ENCODE results near the gene LRRC25.
A peak's percentile ranks its signal among the peaks of the same experiment; 100 is the strongest.

The LRRC25 gene

DNA sequence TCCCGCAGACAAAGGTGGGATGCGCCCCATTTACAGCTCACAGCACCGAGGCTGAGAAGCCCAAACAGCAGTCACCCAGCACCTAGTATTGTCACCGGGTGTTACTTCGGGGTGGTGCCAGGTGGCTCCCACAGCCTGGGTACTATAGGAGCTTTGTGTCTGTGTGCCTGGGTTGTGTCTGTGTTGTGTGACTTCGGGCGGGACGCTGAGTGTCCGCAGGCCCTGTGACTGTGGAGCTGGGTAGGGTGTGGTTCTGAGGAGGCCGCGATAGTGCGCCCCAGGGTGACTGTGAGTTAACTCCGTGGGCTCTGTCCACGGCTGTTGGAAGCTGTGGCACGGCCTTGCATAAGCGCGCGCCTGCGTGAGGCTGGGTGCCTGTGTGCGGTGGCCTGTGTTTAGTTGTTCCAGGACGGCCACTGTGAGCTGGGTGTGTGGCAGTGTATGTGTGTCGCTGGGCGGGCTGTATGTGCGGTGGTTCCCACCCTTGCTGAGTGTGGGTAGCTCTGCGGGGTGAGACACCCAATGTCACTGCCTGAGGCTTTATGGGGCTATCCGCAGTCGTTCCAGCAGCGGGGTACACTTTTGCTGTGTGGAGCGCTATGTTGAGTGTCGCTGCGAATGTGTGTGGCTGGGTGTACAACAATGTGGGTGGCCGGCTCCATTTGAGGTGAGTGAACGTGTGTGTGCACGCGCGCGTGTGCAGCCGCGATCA is 21.2 kb upstream of the LRRC25 start (continued):
- TF ChIP-seq, protein P1, sequence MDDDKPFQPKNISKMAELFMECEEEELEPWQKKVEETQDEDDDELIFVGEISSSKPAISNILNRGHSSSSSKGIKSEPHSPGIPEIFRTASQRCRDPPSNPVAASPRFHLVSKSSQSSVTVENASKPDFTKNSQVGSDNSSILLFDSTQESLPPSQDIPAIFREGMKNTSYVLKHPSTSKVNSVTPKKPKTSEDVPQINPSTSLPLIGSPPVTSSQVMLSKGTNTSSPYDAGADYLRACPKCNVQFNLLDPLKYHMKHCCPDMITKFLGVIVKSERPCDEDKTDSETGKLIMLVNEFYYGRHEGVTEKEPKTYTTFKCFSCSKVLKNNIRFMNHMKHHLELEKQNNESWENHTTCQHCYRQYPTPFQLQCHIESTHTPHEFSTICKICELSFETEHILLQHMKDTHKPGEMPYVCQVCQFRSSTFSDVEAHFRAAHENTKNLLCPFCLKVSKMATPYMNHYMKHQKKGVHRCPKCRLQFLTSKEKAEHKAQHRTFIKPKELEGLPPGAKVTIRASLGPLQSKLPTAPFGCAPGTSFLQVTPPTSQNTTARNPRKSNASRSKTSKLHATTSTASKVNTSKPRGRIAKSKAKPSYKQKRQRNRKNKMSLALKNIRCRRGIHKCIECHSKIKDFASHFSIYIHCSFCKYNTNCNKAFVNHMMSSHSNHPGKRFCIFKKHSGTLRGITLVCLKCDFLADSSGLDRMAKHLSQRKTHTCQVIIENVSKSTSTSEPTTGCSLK (tag by site-specific recombination; IDR thresholded peaks at IDR 0.05), result no peak
- no peak for TF ChIP-seq REST (tag by site-specific recombination; IDR thresholded peaks at IDR 0.05)
- TF ChIP-seq ZNF350 (tag by site-specific recombination; IDR thresholded peaks at IDR 0.05), result no peak
- TF ChIP-seq, protein P2, sequence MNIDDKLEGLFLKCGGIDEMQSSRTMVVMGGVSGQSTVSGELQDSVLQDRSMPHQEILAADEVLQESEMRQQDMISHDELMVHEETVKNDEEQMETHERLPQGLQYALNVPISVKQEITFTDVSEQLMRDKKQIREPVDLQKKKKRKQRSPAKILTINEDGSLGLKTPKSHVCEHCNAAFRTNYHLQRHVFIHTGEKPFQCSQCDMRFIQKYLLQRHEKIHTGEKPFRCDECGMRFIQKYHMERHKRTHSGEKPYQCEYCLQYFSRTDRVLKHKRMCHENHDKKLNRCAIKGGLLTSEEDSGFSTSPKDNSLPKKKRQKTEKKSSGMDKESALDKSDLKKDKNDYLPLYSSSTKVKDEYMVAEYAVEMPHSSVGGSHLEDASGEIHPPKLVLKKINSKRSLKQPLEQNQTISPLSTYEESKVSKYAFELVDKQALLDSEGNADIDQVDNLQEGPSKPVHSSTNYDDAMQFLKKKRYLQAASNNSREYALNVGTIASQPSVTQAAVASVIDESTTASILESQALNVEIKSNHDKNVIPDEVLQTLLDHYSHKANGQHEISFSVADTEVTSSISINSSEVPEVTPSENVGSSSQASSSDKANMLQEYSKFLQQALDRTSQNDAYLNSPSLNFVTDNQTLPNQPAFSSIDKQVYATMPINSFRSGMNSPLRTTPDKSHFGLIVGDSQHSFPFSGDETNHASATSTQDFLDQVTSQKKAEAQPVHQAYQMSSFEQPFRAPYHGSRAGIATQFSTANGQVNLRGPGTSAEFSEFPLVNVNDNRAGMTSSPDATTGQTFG (tag by site-specific recombination; IDR thresholded peaks at IDR 0.05; ENCODE audit: borderline replicate concordance), result no peak
- TF ChIP-seq ZNF473 (tag by site-specific recombination; IDR thresholded peaks at IDR 0.05), result no peak
- no peak for TF ChIP-seq ZNF518A (tag by site-specific recombination; conservative IDR thresholded peaks at IDR 0.05; ENCODE audit: low read depth)
- TF ChIP-seq ZNF48 (tag by site-specific recombination; IDR thresholded peaks at IDR 0.05), result no peak
- TF ChIP-seq ZNF830 (tag by site-specific recombination; IDR thresholded peaks at IDR 0.05; ENCODE audit: low read depth), result no peak
- no peak for TF ChIP-seq HOXD13 (CRISPR knock-in tag; IDR thresholded peaks at IDR 0.05; ENCODE audit: borderline replicate concordance)
- TF ChIP-seq HOXA7 (CRISPR knock-in tag; IDR thresholded peaks at IDR 0.05; ENCODE audit: borderline replicate concordance), result no peak
- no peak for TF ChIP-seq ZNF433 (tag by site-specific recombination; IDR thresholded peaks at IDR 0.05; ENCODE audit: low read depth)
- TF ChIP-seq ZNF366 (tag by site-specific recombination; conservative IDR thresholded peaks at IDR 0.05), result no peak
- no peak for TF ChIP-seq ZNF274 (IDR thresholded peaks at IDR 0.05; ENCODE audit: low read length)
- TF ChIP-seq ZNF274 (tag by site-specific recombination; IDR thresholded peaks at IDR 0.05; ENCODE audit: borderline replicate concordance), result no peak
- TF ChIP-seq REPIN1 (tag by site-specific recombination; IDR thresholded peaks at IDR 0.05; ENCODE audit: low read depth), result no peak
- TF ChIP-seq ZNF121 (tag by site-specific recombination; IDR thresholded peaks at IDR 0.05), result no peak
- no peak for TF ChIP-seq GFI1B (tag by site-specific recombination; IDR thresholded peaks at IDR 0.05)
- no peak for TF ChIP-seq ZBTB17 (tag by site-specific recombination; IDR thresholded peaks at IDR 0.05)
- TF ChIP-seq, protein P3, sequence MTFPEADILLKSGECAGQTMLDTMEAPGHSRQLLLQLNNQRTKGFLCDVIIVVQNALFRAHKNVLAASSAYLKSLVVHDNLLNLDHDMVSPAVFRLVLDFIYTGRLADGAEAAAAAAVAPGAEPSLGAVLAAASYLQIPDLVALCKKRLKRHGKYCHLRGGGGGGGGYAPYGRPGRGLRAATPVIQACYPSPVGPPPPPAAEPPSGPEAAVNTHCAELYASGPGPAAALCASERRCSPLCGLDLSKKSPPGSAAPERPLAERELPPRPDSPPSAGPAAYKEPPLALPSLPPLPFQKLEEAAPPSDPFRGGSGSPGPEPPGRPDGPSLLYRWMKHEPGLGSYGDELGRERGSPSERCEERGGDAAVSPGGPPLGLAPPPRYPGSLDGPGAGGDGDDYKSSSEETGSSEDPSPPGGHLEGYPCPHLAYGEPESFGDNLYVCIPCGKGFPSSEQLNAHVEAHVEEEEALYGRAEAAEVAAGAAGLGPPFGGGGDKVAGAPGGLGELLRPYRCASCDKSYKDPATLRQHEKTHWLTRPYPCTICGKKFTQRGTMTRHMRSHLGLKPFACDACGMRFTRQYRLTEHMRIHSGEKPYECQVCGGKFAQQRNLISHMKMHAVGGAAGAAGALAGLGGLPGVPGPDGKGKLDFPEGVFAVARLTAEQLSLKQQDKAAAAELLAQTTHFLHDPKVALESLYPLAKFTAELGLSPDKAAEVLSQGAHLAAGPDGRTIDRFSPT (tag by site-specific recombination; IDR thresholded peaks at IDR 0.05), result peak; percentile 26
- no peak for TF ChIP-seq ZNF404 (tag by site-specific recombination; IDR thresholded peaks at IDR 0.05)
- peak; percentile 62 for TF ChIP-seq ZFHX2 (tag by site-specific recombination; conservative IDR thresholded peaks at IDR 0.05)
- no peak for TF ChIP-seq ZNF639 (tag by site-specific recombination; IDR thresholded peaks at IDR 0.05)

All from HEK293 (cell line).